DOHH2 (cell line): ENCODE results near the gene TSPAN32.
"Not testable (repeated sequence)": the region's sequence is repeated elsewhere in the genome, so short reads cannot be mapped to it uniquely, and the experiment has no call there.

Experiments used
- H3F3A ChIP-seq: fragments of 200-600 bp; sonication (generic), shearing (Covaris generic); 2 replicates; pipeline ENCODE4 v1.6.0; 2016; ENCODE audit warnings: antibody characterized with exemption, mild to moderate bottlenecking; ENCODE audit not compliant: control insufficient read depth, insufficient read depth
- H3K27ac ChIP-seq: fragments of 200-600 bp; sonication (generic); 2 replicates; pipeline ENCODE4 v1.5.1; 2014; ENCODE audit warnings: low read depth, mild to moderate bottlenecking, low read length, moderate library complexity
- H3K27me3 ChIP-seq: fragments of 200-600 bp; sonication (generic); 2 replicates; pipeline ENCODE4 v1.6.1; 2014; ENCODE audit warnings: mild to moderate bottlenecking, low read length, mixed read lengths; ENCODE audit not compliant: control insufficient read depth
- H3K36me3 ChIP-seq: fragments of 200-600 bp; sonication (generic); 2 replicates; pipeline ENCODE4 v1.6.1; 2014; ENCODE audit warnings: mild to moderate bottlenecking, low read length, moderate library complexity, mixed read lengths; ENCODE audit not compliant: control insufficient read depth
- H3K4me1 ChIP-seq: fragments of 200-600 bp; sonication (generic); 2 replicates; pipeline ENCODE4 v1.6.1; 2014; ENCODE audit warnings: mild to moderate bottlenecking, low read length, mixed read lengths; ENCODE audit not compliant: control insufficient read depth
- H3K4me2 ChIP-seq: fragments of 200-600 bp; sonication (generic); 2 replicates; pipeline ENCODE4 v1.6.0; 2014; ENCODE audit warnings: mild to moderate bottlenecking, low read length, moderate library complexity
- H3K4me3 ChIP-seq: fragments of 200-600 bp; sonication (generic); 2 replicates; pipeline ENCODE4 v1.5.1; 2014; ENCODE audit warnings: mild to moderate bottlenecking, low read length, mixed read lengths
- H3K79me2 ChIP-seq: fragments of 200-600 bp; sonication (generic); 2 replicates; pipeline ENCODE4 v1.6.1; 2014; ENCODE audit warnings: mild to moderate bottlenecking, low read length, mixed read lengths; ENCODE audit not compliant: control insufficient read depth
- H3K9me2 ChIP-seq: fragments of 200-600 bp; sonication (generic); replicated peaks from 2 replicates; pipeline ENCODE4 v1.6.1; 2014; ENCODE audit warnings: mild to moderate bottlenecking, low read length, mixed read lengths; ENCODE audit not compliant: control insufficient read depth
- H3K9me3 ChIP-seq: fragments of 200-600 bp; sonication (generic); 2 replicates; pipeline ENCODE4 v1.6.1; 2014; ENCODE audit warnings: antibody characterized with exemption, low read length, mixed read lengths; ENCODE audit not compliant: control insufficient read depth, insufficient read depth
- H4K20me1 ChIP-seq: fragments of 200-600 bp; sonication (generic); 2 replicates; pipeline ENCODE4 v1.6.0; 2014; ENCODE audit warnings: low read depth, mild to moderate bottlenecking, antibody characterized with exemption, low read length, moderate library complexity; ENCODE audit not compliant: control insufficient read depth, insufficient read depth
- CTCF ChIP-seq: fragments of 200-600 bp; sonication (generic); IDR thresholded peaks from one replicate; pipeline ENCODE4 v1.5.1; 2014; ENCODE audit warnings: antibody characterized with exemption, mild to moderate bottlenecking, low read depth, low read length; ENCODE audit not compliant: poor library complexity, severe bottlenecking
- EZH2phosphoT487 ChIP-seq: fragments of 200-600 bp; sonication (generic); IDR thresholded peaks from 2 replicates; pipeline ENCODE4 v1.6.1; 2017; ENCODE audit warnings: borderline replicate concordance, mild to moderate bottlenecking, antibody characterized with exemption, low read length, moderate library complexity, mixed read lengths

Gene TSPAN32

GRCh38 chr11:2362414-2362813 is 60.6 kb downstream of the TSPAN32 start:
- H3K4me1 ChIP-seq, result peaks cover 7% of the 10 kb centered on the region
- H3F3A ChIP-seq, result no peaks in the 10 kb centered on the region
- no peak overlapping the region for H3K4me3 ChIP-seq
- no peaks in the 10 kb centered on the region for H3K36me3 ChIP-seq
- H3K27me3 ChIP-seq, result peaks cover 7% of the 10 kb centered on the region; the same call in 1 of the 2 replicates
- H3K4me2 ChIP-seq, result no peak overlapping the region
- TF ChIP-seq EZH2phosphoT487, result no peak
- TF ChIP-seq CTCF, result no peak
- no peak overlapping the region for H3K27ac ChIP-seq
- no peaks in the 10 kb centered on the region for H3K9me3 ChIP-seq
- H3K79me2 ChIP-seq, result no peaks in the 10 kb centered on the region
- H4K20me1 ChIP-seq, result no peaks in the 10 kb centered on the region
- H3K9me2 ChIP-seq, result no peaks in the 10 kb centered on the region

GRCh38 chr11:2363130-2363529 is 61.3 kb downstream of the TSPAN32 start:
- peaks cover 7% of the 10 kb centered on the region; the same call in 1 of the 2 replicates for H3K27me3 ChIP-seq
- H3K27ac ChIP-seq, result no peak overlapping the region
- H3F3A ChIP-seq, result no peaks in the 10 kb centered on the region
- no peak overlapping the region for H3K4me3 ChIP-seq
- no peaks in the 10 kb centered on the region for H3K9me2 ChIP-seq
- TF ChIP-seq EZH2phosphoT487 (no peak), CTCF (no peak)
- H3K9me3 ChIP-seq, result no peaks in the 10 kb centered on the region
- no peaks in the 10 kb centered on the region for H3K36me3 ChIP-seq
- peaks cover 7% of the 10 kb centered on the region for H3K4me1 ChIP-seq
- H3K79me2 ChIP-seq, result no peaks in the 10 kb centered on the region
- H3K4me2 ChIP-seq, result no peak overlapping the region
- no peaks in the 10 kb centered on the region for H4K20me1 ChIP-seq

GRCh38 chr11:2363577-2364370 is 62.0 kb downstream of the TSPAN32 start:
- no peaks in the 10 kb centered on the region for H3K9me2 ChIP-seq
- peaks cover 6% of the 10 kb centered on the region for H3K4me1 ChIP-seq
- no peak overlapping the region for H3K4me2 ChIP-seq
- H3K9me3 ChIP-seq, result no peaks in the 10 kb centered on the region
- no peaks in the 10 kb centered on the region for H4K20me1 ChIP-seq
- H3K79me2 ChIP-seq, result no peaks in the 10 kb centered on the region
- peaks cover 7% of the 10 kb centered on the region; the same call in 1 of the 2 replicates for H3K27me3 ChIP-seq
- no peaks in the 10 kb centered on the region for H3K36me3 ChIP-seq
- no peak overlapping the region for H3K4me3 ChIP-seq
- H3F3A ChIP-seq, result no peaks in the 10 kb centered on the region
- TF ChIP-seq EZH2phosphoT487 (no peak), CTCF (no peak)
- no peak overlapping the region for H3K27ac ChIP-seq

GRCh38 chr11:2364386-2364785 is 62.6 kb downstream of the TSPAN32 start:
- H3K4me1 ChIP-seq, H3K4me2 ChIP-seq, H3K9me3 ChIP-seq, H3K4me3 ChIP-seq, H3K27me3 ChIP-seq, H3K27ac ChIP-seq, H3K36me3 ChIP-seq, H3K79me2 ChIP-seq, H3K9me2 ChIP-seq, H4K20me1 ChIP-seq, H3F3A ChIP-seq: not testable (repeated sequence)
